HG02610 (cell line): ENCODE data around the gene NAV2.
"Not testable (repeated sequence)": the region's sequence is repeated elsewhere in the genome, so short reads cannot be mapped to it uniquely, and the experiment has no call there.

Source experiments
- ATAC-seq: cut with Tn5 transposase; IDR thresholded peaks from one replicate; pipeline ENCODE4 v1.9.1; 2021; ENCODE audit warnings: mild to moderate bottlenecking, moderate library complexity; ENCODE audit not compliant: unreplicated experiment

Gene NAV2

GRCh38 chr11:19987331-19987801, 274.7 kb downstream of the NAV2 start:
- ATAC-seq = no peak

GRCh38 chr11:19988598-19988997, 276.0 kb downstream of the NAV2 start:
- no peak for ATAC-seq

GRCh38 chr11:19989191-19989590, 276.6 kb downstream of the NAV2 start:
- ATAC-seq = no peak

- no peak for ATAC-seq
Observed at GRCh38 chr11:19992162-19992561, 279.5 kb downstream of the NAV2 start.

GRCh38 chr11:19992998-19993397, 280.4 kb downstream of the NAV2 start:
- ATAC-seq = no peak

GRCh38 chr11:19994672-19995071, 282.0 kb downstream of the NAV2 start:
- ATAC-seq = no peak

- no peak for ATAC-seq
Observed at GRCh38 chr11:19995145-19995544, 282.5 kb downstream of the NAV2 start.

GRCh38 chr11:19996571-19996970, 283.9 kb downstream of the NAV2 start:
- no peak for ATAC-seq

- ATAC-seq = no peak
Observed at GRCh38 chr11:20000022-20000350, 287.3 kb downstream of the NAV2 start.

GRCh38 chr11:20000351-20001134, 287.9 kb downstream of the NAV2 start:
- no peak for ATAC-seq

GRCh38 chr11:20002312-20003216, 289.9 kb downstream of the NAV2 start:
- ATAC-seq = no peak

- ATAC-seq = no peak
Observed at GRCh38 chr11:20003351-20003750, 290.7 kb downstream of the NAV2 start.

- no peak for ATAC-seq
Observed at GRCh38 chr11:20004866-20005265, 292.2 kb downstream of the NAV2 start.

- ATAC-seq = no peak
Observed at GRCh38 chr11:20005747-20006146, 293.1 kb downstream of the NAV2 start.

- ATAC-seq = not testable (repeated sequence)
Observed at GRCh38 chr11:20006618-20007017, 294.0 kb downstream of the NAV2 start.

- no peak for ATAC-seq
Observed at GRCh38 chr11:20007386-20007785, 294.7 kb downstream of the NAV2 start.

- ATAC-seq = no peak
Observed at GRCh38 chr11:20008190-20008870, 295.7 kb downstream of the NAV2 start.

GRCh38 chr11:20008871-20009644, 296.4 kb downstream of the NAV2 start:
- ATAC-seq = no peak

GRCh38 chr11:20010156-20010850, 297.7 kb downstream of the NAV2 start:
- no peak for ATAC-seq

- no peak for ATAC-seq
Observed at GRCh38 chr11:20010851-20011225, 298.2 kb downstream of the NAV2 start.
